HepG2 (cell line): ENCODE data around the gene KIF1C. TPM values are rescaled to one million over a fixed set of nuclear protein-coding genes. Genes with fewer than 3 reads are reported as not detected.

ENCODE experiments used
- ARID2 ChIP-seq: sonication (generic); formaldehyde crosslinking; IDR thresholded peaks from 2 replicates; pipeline ENCODE4 v1.8.1; 2022; ENCODE audit warnings: mild to moderate bottlenecking, missing genetic modification reagents, borderline replicate concordance
- ARNT ChIP-seq: fragments of 450-650 bp; IDR thresholded peaks from 2 replicates; pipeline ENCODE4 v1.6.1; 2017
- MED1 ChIP-seq: sonication (generic); formaldehyde crosslinking; IDR thresholded peaks from 2 replicates; pipeline ENCODE4 v1.4.0; 2020; ENCODE audit warnings: missing genetic modification reagents
- MEIS1 ChIP-seq: sonication (generic); formaldehyde crosslinking; IDR thresholded peaks from 2 replicates; pipeline ENCODE4 v1.9.0; 2021; ENCODE audit warnings: mild to moderate bottlenecking, missing genetic modification reagents, moderate library complexity, borderline replicate concordance
- POGZ ChIP-seq: sonication (generic); formaldehyde crosslinking; IDR thresholded peaks from 2 replicates; pipeline ENCODE4 v1.4.0; 2020; ENCODE audit warnings: mild to moderate bottlenecking, missing genetic modification reagents
- SRY ChIP-seq: sonication (generic); formaldehyde crosslinking; IDR thresholded peaks from 2 replicates; pipeline ENCODE4 v1.8.0; 2022; ENCODE audit warnings: mild to moderate bottlenecking, missing genetic modification reagents
- STAT5B ChIP-seq: sonication (generic); formaldehyde crosslinking; IDR thresholded peaks from 2 replicates; pipeline ENCODE4 v1.4.0; 2020; ENCODE audit warnings: missing genetic modification reagents
- THAP9 ChIP-seq: sonication (generic); formaldehyde crosslinking; IDR thresholded peaks from 2 replicates; pipeline ENCODE4; 2020; ENCODE audit warnings: missing genetic modification reagents, mild to moderate bottlenecking, borderline replicate concordance
- ZNF101 ChIP-seq: sonication (generic); formaldehyde crosslinking; IDR thresholded peaks from 2 replicates; pipeline ENCODE4 v1.4.0; 2020; ENCODE audit warnings: mild to moderate bottlenecking, low read depth, missing genetic modification reagents, borderline replicate concordance
- ZNF17 ChIP-seq: sonication (generic); formaldehyde crosslinking; IDR thresholded peaks from 2 replicates; pipeline ENCODE4 v1.5.0; 2020; ENCODE audit warnings: mild to moderate bottlenecking, missing genetic modification reagents
- ZNF317 ChIP-seq: sonication (generic); formaldehyde crosslinking; IDR thresholded peaks from 2 replicates; pipeline ENCODE4 v1.5.0; 2020; ENCODE audit warnings: mild to moderate bottlenecking, missing genetic modification reagents
- ZNF333 ChIP-seq: sonication (generic); formaldehyde crosslinking; IDR thresholded peaks from 2 replicates; pipeline ENCODE4 v1.4.0; 2020; ENCODE audit warnings: mild to moderate bottlenecking, missing genetic modification reagents, borderline replicate concordance
- ZNF460 ChIP-seq: sonication (generic); formaldehyde crosslinking; IDR thresholded peaks from 2 replicates; pipeline ENCODE4 v1.5.1; 2020; ENCODE audit warnings: missing genetic modification reagents, mild to moderate bottlenecking, borderline replicate concordance
- ZNF777 ChIP-seq: sonication (generic); formaldehyde crosslinking; IDR thresholded peaks from 2 replicates; pipeline ENCODE4 v1.4.0; 2020; ENCODE audit warnings: missing genetic modification reagents
- polyA plus RNA-seq, 8 experiments: library from polyadenylated mRNA; depleted of rRNA in 3 of 8; stranded (reverse) in 7 of 8; unstranded in 1 of 8; fragments of >200 nt; fragmentation: Illumina TruSeq in 4 of 8; extraction: Trizol in 4 of 8; gene quantifications; 2 replicates each; pipeline versions ENCODE4 v1.2.1 to v1.2.3, GENCODE V29; 2011 to 2016; ENCODE audit warnings: low read depth in 4 of 8, missing spikeins in 1 of 8, mixed read lengths in 1 of 8; ENCODE audit not compliant: insufficient read depth in 1 of 8
- total RNA-seq, 5 experiments: library from RNA; depleted of rRNA; stranded (reverse); fragments of >200 nt; fragmentation: Illumina TruSeq; extraction: Trizol; gene quantifications; 2 replicates each; pipeline ENCODE4 v1.2.3, GENCODE V29; 2016; ENCODE audit warnings: low read depth in 1 of 5
- TF ChIP-seq, protein P1 (sequence below): IDR thresholded peaks from 2 replicates; pipeline ENCODE4 v1.6.1; 2016; ENCODE audit warnings: missing biosample characterization, missing genetic modification reagents, low read depth
- TF ChIP-seq, protein P2 (sequence below): sonication (generic); formaldehyde crosslinking; IDR thresholded peaks from 2 replicates; pipeline ENCODE4 v1.4.0; 2020; ENCODE audit warnings: missing genetic modification reagents, borderline replicate concordance
- TF ChIP-seq, protein P3 (sequence below): sonication (generic); formaldehyde crosslinking; IDR thresholded peaks from 2 replicates; pipeline ENCODE4 v1.4.0; 2020; ENCODE audit warnings: missing genetic modification reagents, mild to moderate bottlenecking, borderline replicate concordance

KIF1C gene
- total and polyA plus RNA-seq, 2 of the 13 experiments (the other 11 are each of a cell fraction or from before 2014, with no cell fraction given), result 70.0 to 104 TPM

DNA sequence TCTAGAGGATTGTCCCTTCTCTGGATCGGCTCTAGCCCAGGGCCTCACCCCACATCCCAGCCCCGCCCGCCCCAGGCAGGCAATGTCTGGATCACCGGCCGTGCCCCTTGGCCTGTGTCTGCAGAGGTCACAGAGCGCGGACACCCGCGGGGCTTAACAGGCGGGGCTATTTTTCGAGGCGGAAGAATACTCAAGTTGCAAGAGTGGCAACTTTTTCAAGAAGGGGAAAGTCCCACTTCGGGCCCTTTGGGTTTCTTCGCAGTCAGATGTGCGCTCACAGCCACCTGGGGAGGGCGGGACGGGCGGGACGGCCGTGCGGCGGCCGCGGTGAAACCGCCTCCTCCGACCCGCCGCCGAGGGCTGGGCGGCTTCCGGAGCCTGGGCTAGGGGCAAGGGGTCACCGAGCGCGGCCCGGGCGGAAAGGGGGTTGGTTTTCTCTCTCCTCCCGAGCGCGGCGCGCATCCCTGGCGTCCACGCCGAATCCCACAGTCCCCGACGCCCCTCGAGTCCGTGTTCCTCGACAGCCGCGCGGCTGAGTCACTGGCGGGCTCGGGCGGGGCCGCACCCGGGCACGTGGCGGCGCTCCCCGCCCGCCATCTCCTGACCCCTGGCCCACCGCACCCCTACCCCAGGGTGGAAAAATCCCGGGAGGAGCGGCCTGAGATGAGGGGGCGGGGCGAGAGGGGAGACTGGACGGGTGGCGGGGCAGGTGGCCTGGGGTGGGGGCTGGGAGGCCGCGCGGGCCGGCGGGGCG is 48.3 kb upstream of the KIF1C start (continued):
- TF ChIP-seq STAT5B (CRISPR knock-in tag) (no peak), ZNF317 (CRISPR knock-in tag) (no peak), ZNF333 (CRISPR knock-in tag) (peak; percentile 82; the same call in 1 of the 2 replicates), THAP9 (CRISPR knock-in tag) (no peak), ZNF777 (CRISPR knock-in tag) (peak; percentile 96), MED1 (CRISPR knock-in tag) (peak; percentile 52; the same call in 1 of the 2 replicates), ARNT (no peak), ZNF101 (CRISPR knock-in tag) (no peak), ARID2 (no peak), MEIS1 (no peak), SRY (CRISPR knock-in tag) (peak; percentile 51; the same call in 1 of the 2 replicates), POGZ (CRISPR knock-in tag) (no peak), ZNF17 (CRISPR knock-in tag) (no peak), ZNF460 (peak; percentile 13; the same call in 1 of the 2 replicates)
- TF ChIP-seq, protein P1, sequence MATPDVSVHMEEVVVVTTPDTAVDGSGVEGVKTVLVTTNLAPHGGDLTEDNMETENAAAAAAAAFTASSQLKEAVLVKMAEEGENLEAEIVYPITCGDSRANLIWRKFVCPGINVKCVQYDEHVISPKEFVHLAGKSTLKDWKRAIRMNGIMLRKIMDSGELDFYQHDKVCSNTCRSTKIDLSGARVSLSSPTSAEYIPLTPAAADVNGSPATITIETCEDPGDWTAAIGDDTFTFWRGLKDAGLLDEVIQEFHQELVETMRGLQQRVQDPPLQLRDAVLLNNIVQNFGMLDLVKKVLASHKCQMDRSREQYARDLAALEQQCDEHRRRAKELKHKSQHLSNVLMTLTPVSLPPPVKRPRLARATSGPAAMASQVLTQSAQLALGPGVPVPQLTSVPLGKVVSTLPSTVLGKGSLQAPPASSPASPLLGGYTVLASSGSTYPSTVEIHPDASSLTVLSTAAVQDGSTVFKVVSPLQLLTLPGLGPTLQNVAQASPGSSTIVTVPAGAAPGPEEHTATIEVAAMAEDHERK (CRISPR knock-in tag), result no peak
- TF ChIP-seq, protein P2, sequence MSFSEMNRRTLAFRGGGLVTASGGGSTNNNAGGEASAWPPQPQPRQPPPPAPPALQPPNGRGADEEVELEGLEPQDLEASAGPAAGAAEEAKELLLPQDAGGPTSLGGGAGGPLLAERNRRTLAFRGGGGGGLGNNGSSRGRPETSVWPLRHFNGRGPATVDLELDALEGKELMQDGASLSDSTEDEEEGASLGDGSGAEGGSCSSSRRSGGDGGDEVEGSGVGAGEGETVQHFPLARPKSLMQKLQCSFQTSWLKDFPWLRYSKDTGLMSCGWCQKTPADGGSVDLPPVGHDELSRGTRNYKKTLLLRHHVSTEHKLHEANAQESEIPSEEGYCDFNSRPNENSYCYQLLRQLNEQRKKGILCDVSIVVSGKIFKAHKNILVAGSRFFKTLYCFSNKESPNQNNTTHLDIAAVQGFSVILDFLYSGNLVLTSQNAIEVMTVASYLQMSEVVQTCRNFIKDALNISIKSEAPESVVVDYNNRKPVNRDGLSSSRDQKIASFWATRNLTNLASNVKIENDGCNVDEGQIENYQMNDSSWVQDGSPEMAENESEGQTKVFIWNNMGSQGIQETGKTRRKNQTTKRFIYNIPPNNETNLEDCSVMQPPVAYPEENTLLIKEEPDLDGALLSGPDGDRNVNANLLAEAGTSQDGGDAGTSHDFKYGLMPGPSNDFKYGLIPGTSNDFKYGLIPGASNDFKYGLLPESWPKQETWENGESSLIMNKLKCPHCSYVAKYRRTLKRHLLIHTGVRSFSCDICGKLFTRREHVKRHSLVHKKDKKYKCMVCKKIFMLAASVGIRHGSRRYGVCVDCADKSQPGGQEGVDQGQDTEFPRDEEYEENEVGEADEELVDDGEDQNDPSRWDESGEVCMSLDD (CRISPR knock-in tag), result 0 out of 2 replicates have a peak, but pooled peaks have one; percentile 24
- TF ChIP-seq, protein P3, sequence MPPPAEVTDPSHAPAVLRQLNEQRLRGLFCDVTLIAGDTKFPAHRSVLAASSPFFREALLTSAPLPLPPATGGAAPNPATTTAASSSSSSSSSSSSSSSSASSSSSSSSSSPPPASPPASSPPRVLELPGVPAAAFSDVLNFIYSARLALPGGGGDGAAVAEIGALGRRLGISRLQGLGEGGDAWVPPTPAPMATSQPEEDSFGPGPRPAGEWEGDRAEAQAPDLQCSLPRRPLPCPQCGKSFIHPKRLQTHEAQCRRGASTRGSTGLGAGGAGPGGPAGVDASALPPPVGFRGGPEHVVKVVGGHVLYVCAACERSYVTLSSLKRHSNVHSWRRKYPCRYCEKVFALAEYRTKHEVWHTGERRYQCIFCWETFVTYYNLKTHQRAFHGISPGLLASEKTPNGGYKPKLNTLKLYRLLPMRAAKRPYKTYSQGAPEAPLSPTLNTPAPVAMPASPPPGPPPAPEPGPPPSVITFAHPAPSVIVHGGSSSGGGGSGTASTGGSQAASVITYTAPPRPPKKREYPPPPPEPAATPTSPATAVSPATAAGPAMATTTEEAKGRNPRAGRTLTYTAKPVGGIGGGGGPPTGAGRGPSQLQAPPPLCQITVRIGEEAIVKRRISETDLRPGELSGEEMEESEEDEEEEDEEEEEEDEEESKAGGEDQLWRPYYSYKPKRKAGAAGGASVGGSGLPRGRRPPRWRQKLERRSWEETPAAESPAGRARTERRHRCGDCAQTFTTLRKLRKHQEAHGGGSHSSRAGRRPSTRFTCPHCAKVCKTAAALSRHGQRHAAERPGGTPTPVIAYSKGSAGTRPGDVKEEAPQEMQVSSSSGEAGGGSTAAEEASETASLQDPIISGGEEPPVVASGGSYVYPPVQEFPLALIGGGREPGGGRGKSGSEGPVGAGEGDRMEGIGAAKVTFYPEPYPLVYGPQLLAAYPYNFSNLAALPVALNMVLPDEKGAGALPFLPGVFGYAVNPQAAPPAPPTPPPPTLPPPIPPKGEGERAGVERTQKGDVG, result no peak
